ENCODE measurements around the gene NKIRAS1. TPM values are rescaled to one million over a fixed set of nuclear protein-coding genes. Genes with fewer than 3 reads are reported as not detected.

Gene NKIRAS1
- total and polyA plus RNA-seq, 2 of the 8 experiments (the other 6 are each of a cell fraction or from before 2014, with no cell fraction given) = 3.4 to 7.0 TPM

- TF ChIP-seq RNF2 (IDR thresholded peaks at IDR 0.05; ENCODE audit: borderline replicate concordance, low read depth, low read length, missing control alignments, poor library complexity, severe bottlenecking) (no peak), CHD1 (IDR thresholded peaks at IDR 0.05; ENCODE audit: low read depth, low read length) (no peak), ASH2L (IDR thresholded peaks at IDR 0.05; ENCODE audit: low read length) (no peak), GABPA (IDR thresholded peaks at IDR 0.05; ENCODE audit: borderline replicate concordance, insufficient read depth, low read length) (no peak), EGR1 (IDR thresholded peaks at IDR 0.05; ENCODE audit: borderline replicate concordance, low read depth, low read length) (no peak), JUN (IDR thresholded peaks at IDR 0.05; ENCODE audit: low read depth, low read length) (no peak), PHF8 (conservative IDR thresholded peaks at IDR 0.05; ENCODE audit: low read depth, low read length) (no peak), SIX5 (IDR thresholded peaks at IDR 0.05; ENCODE audit: low read depth, low read length) (no peak)
These were observed 25.8 kb upstream of the NKIRAS1 start (continued) for GRCh38 chr3:23942546-23942945.

Data from H1 (cell line).